CD1c-positive myeloid dendritic cell (primary cell): Measurements from ENCODE around the gene DZANK1.
A peak's percentile ranks its signal among the peaks of the same experiment; 100 is the strongest.
"Not testable (repeated sequence)": the region's sequence is repeated elsewhere in the genome, so short reads cannot be mapped to it uniquely, and the experiment has no call there.

Source experiments
- DNase-seq: peaks from one replicate; pipeline ENCODE4 v3.0.0-alpha.2; 2016; ENCODE audit errors: extremely low spot score

Gene DZANK1

GRCh38 chr20:18466894-18467730, at the start of gene DZANK1, which contains the start of gene POLR3F:
TSS of gene DZANK1 (minus strand) at chr20:18467030. CDS start at chr20:18465358, 1,672 bp downstream.
TSS of gene POLR3F (plus strand) at chr20:18467390. CDS start at chr20:18467507, 117 bp downstream.
- peak; percentile 96 for DNase-seq

- DNase-seq = no peak
These were observed 49.1 kb upstream of the DZANK1 start for GRCh38 chr20:18515973-18516372.

GRCh38 chr20:18514127-18514526, 47.3 kb upstream of the DZANK1 start:
- DNase-seq = no peak

GRCh38 chr20:18513208-18513607, 46.4 kb upstream of the DZANK1 start:
- no peak for DNase-seq

GRCh38 chr20:18511571-18511970, 44.7 kb upstream of the DZANK1 start:
- peak; percentile 77 for DNase-seq

- peak; percentile 98 for DNase-seq
These were observed 40.7 kb upstream of the DZANK1 start, which contains the start of gene SEC23B for GRCh38 chr20:18507218-18508191. TSS of gene SEC23B (plus strand) at chr20:18507940. CDS start at chr20:18510836, 2,896 bp downstream.

- DNase-seq = no peak
These were observed 39.9 kb upstream of the DZANK1 start for GRCh38 chr20:18506744-18507143.

- peak; percentile 5 for DNase-seq
These were observed 37.7 kb upstream of the DZANK1 start for GRCh38 chr20:18504479-18505060.

- DNase-seq = not testable (repeated sequence)
These were observed 34.8 kb upstream of the DZANK1 start for GRCh38 chr20:18501672-18502071.

- DNase-seq = no peak
These were observed 30.8 kb upstream of the DZANK1 start for GRCh38 chr20:18497603-18498002.

- DNase-seq = peak; percentile 81
These were observed 30.1 kb upstream of the DZANK1 start, which contains the start of gene RBBP9 for GRCh38 chr20:18496740-18497592. TSS of gene RBBP9 (minus strand) at chr20:18497225. CDS start at chr20:18497167, 58 bp downstream.

GRCh38 chr20:18496042-18496441, 29.2 kb upstream of the DZANK1 start:
- DNase-seq = no peak

GRCh38 chr20:18488301-18488700, 21.5 kb upstream of the DZANK1 start:
- no peak for DNase-seq

- DNase-seq = no peak
These were observed 14.8 kb upstream of the DZANK1 start for GRCh38 chr20:18481596-18481995.

GRCh38 chr20:18477821-18478220, 11.0 kb upstream of the DZANK1 start:
- DNase-seq = no peak

GRCh38 chr20:18477218-18477617, 10.4 kb upstream of the DZANK1 start:
- no peak for DNase-seq

GRCh38 chr20:18466574-18466893, 296 bp downstream of the DZANK1 start:
- no peak for DNase-seq

- DNase-seq = no peak
These were observed 1.2 kb downstream of the DZANK1 start for GRCh38 chr20:18465536-18466200.

- no peak for DNase-seq
These were observed 10.2 kb downstream of the DZANK1 start for GRCh38 chr20:18456600-18456999.

- no peak for DNase-seq
These were observed 22.9 kb downstream of the DZANK1 start for GRCh38 chr20:18443886-18444285.
